IPS DF 6.9 (cell line): ENCODE data around the gene PDE1A.
"Not testable (repeated sequence)": the region's sequence is repeated elsewhere in the genome, so short reads cannot be mapped to it uniquely, and the experiment has no call there.

Source experiments
- DNase-seq: peaks from one replicate; pipeline ENCODE4 v3.0.0-alpha.2; 2013; ENCODE audit warnings: low read depth, low spot score
- H3K27ac ChIP-seq: one replicate; pipeline ENCODE4 v1.5.1; 2013; ENCODE audit warnings: low read length, control low read depth
- H3K27me3 ChIP-seq: 2 replicates; pipeline ENCODE4 v1.6.1; 2013; ENCODE audit warnings: mild to moderate bottlenecking, low read length; ENCODE audit not compliant: control insufficient read depth, insufficient read depth
- H3K36me3 ChIP-seq: 2 replicates; pipeline ENCODE4 v1.6.1; 2013; ENCODE audit warnings: low read length; ENCODE audit not compliant: control insufficient read depth, insufficient read depth
- H3K4me1 ChIP-seq: 2 replicates; pipeline ENCODE4 v1.6.1; 2013; ENCODE audit warnings: low read length; ENCODE audit not compliant: control insufficient read depth, insufficient read depth
- H3K4me3 ChIP-seq: 2 replicates; pipeline ENCODE4 v1.5.1; 2013; ENCODE audit warnings: mild to moderate bottlenecking, low read length
- H3K9me3 ChIP-seq: 2 replicates; pipeline ENCODE4 v1.6.1; 2013; ENCODE audit warnings: low read length, inconsistent platforms; ENCODE audit not compliant: control insufficient read depth, insufficient read depth
- WGBS: extraction: QIAGEN DNeasy Blood & Tissue Kit; methylation state at CpG from one replicate; pipeline ENCODE4 v1.1.7; 2013; ENCODE audit warnings: mixed read lengths, missing lambda C conversion rate; ENCODE audit not compliant: insufficient read length, insufficient coverage; 5-methylcytosine and 5-hydroxymethylcytosine counted together

PDE1A gene

GRCh38 chr2:182412858-182413257 lies 14.0 kb downstream of the PDE1A start:
- Histone ChIP-seq H3K4me1 (no peaks in the 10 kb centered on the region), H3K9me3 (no peaks in the 10 kb centered on the region), H3K27me3 (no peaks in the 10 kb centered on the region), H3K36me3 (no peaks in the 10 kb centered on the region), H3K4me3 (no peak overlapping the region), H3K27ac (no peak overlapping the region)
- DNase-seq = no peak
- no CpG with 5 or more reads among the region's 3 CpGs for WGBS

GRCh38 chr2:182410120-182410519 lies 16.7 kb downstream of the PDE1A start:
- Histone ChIP-seq H3K27ac (no peak overlapping the region), H3K27me3 (no peaks in the 10 kb centered on the region), H3K9me3 (no peaks in the 10 kb centered on the region), H3K4me3 (no peak overlapping the region), H3K36me3 (no peaks in the 10 kb centered on the region), H3K4me1 (no peaks in the 10 kb centered on the region)
- no peak for DNase-seq
- WGBS = no CpG with 5 or more reads among the region's 2 CpGs

GRCh38 chr2:182406221-182406620 lies 20.6 kb downstream of the PDE1A start:
- no peak overlapping the region for H3K4me3 ChIP-seq
- no peaks in the 10 kb centered on the region for H3K4me1 ChIP-seq
- no CpG with 5 or more reads among the region's 1 CpG for WGBS
- no peaks in the 10 kb centered on the region for H3K9me3 ChIP-seq
- no peak for DNase-seq
- no peak overlapping the region for H3K27ac ChIP-seq
- no peaks in the 10 kb centered on the region for H3K36me3 ChIP-seq
- H3K27me3 ChIP-seq = no peaks in the 10 kb centered on the region

GRCh38 chr2:182404975-182405561 lies 21.8 kb downstream of the PDE1A start:
- Histone ChIP-seq H3K36me3 (no peaks in the 10 kb centered on the region), H3K9me3 (no peaks in the 10 kb centered on the region), H3K27me3 (no peaks in the 10 kb centered on the region), H3K4me1 (no peaks in the 10 kb centered on the region), H3K27ac (no peak overlapping the region), H3K4me3 (no peak overlapping the region)
- WGBS = no CpG with 5 or more reads among the region's 2 CpGs
- DNase-seq = no peak

- no peak overlapping the region for H3K4me3 ChIP-seq
- H3K27me3 ChIP-seq = no peaks in the 10 kb centered on the region
- no peaks in the 10 kb centered on the region for H3K9me3 ChIP-seq
- no peak for DNase-seq
- no peaks in the 10 kb centered on the region for H3K4me1 ChIP-seq
- H3K27ac ChIP-seq = no peak overlapping the region
- no CpG with 5 or more reads among the region's 2 CpGs for WGBS
- H3K36me3 ChIP-seq = no peaks in the 10 kb centered on the region
These were observed 22.7 kb downstream of the PDE1A start for GRCh38 chr2:182404092-182404491.

GRCh38 chr2:182393270-182393760 lies 33.5 kb downstream of the PDE1A start:
- Histone ChIP-seq H3K4me1 (no peaks in the 10 kb centered on the region), H3K4me3 (no peak overlapping the region), H3K27me3 (no peaks in the 10 kb centered on the region), H3K27ac (no peak overlapping the region), H3K36me3 (no peaks in the 10 kb centered on the region), H3K9me3 (no peaks in the 10 kb centered on the region)
- DNase-seq = no peak
- WGBS = no CpG with 5 or more reads among the region's 1 CpG

- Histone ChIP-seq H3K4me3 (no peak overlapping the region), H3K4me1 (no peaks in the 10 kb centered on the region), H3K27me3 (no peaks in the 10 kb centered on the region), H3K9me3 (no peaks in the 10 kb centered on the region), H3K27ac (no peak overlapping the region), H3K36me3 (no peaks in the 10 kb centered on the region)
- DNase-seq = no peak
- no CpG with 5 or more reads among the region's 2 CpGs for WGBS
These were observed 35.4 kb downstream of the PDE1A start for GRCh38 chr2:182391443-182391842.

- not testable (repeated sequence) for H3K9me3 ChIP-seq, DNase-seq, H3K4me1 ChIP-seq, H3K27me3 ChIP-seq, H3K4me3 ChIP-seq, H3K27ac ChIP-seq, H3K36me3 ChIP-seq
- WGBS = no CpG with 5 or more reads among the region's 42 CpGs
These were observed 40.5 kb downstream of the PDE1A start for GRCh38 chr2:182386267-182386880.

GRCh38 chr2:182384860-182385259 lies 42.0 kb downstream of the PDE1A start:
- no peak overlapping the region for H3K4me3 ChIP-seq
- H3K36me3 ChIP-seq = no peaks in the 10 kb centered on the region
- no peaks in the 10 kb centered on the region for H3K4me1 ChIP-seq
- no peak overlapping the region for H3K27ac ChIP-seq
- H3K9me3 ChIP-seq = no peaks in the 10 kb centered on the region
- no peaks in the 10 kb centered on the region for H3K27me3 ChIP-seq
- no peak for DNase-seq

- no peak overlapping the region for H3K4me3 ChIP-seq
- no peaks in the 10 kb centered on the region; the same call in 1 of the 2 replicates for H3K9me3 ChIP-seq
- no peaks in the 10 kb centered on the region for H3K4me1 ChIP-seq
- H3K27me3 ChIP-seq = no peaks in the 10 kb centered on the region
- H3K27ac ChIP-seq = no peak overlapping the region
- no CpG with 5 or more reads among the region's 8 CpGs for WGBS
- no peak for DNase-seq
- H3K36me3 ChIP-seq = no peaks in the 10 kb centered on the region
These were observed 45.6 kb downstream of the PDE1A start for GRCh38 chr2:182381225-182381624.

- Histone ChIP-seq H3K4me3 (no peak overlapping the region), H3K36me3 (no peaks in the 10 kb centered on the region), H3K4me1 (no peaks in the 10 kb centered on the region), H3K27ac (no peak overlapping the region), H3K9me3 (no peaks in the 10 kb centered on the region; the same call in 1 of the 2 replicates), H3K27me3 (no peaks in the 10 kb centered on the region)
- no peak for DNase-seq
- WGBS = no CpG with 5 or more reads among the region's 1 CpG
These were observed 47.6 kb downstream of the PDE1A start for GRCh38 chr2:182379241-182379640.
